IPS-18a (cell line): Measurements from ENCODE around the gene KCNG3.

Experiments
- H3K27ac ChIP-seq: one replicate; pipeline ENCODE4 v1.5.1; 2013; ENCODE audit warnings: low read length
- H3K27me3 ChIP-seq: one replicate; pipeline ENCODE4 v1.6.1; 2013; ENCODE audit warnings: mild to moderate bottlenecking, low read length; ENCODE audit not compliant: control insufficient read depth, insufficient read depth
- H3K36me3 ChIP-seq: one replicate; pipeline ENCODE4 v1.6.1; 2013; ENCODE audit warnings: low read depth, low read length; ENCODE audit not compliant: control insufficient read depth
- H3K4me1 ChIP-seq: one replicate; pipeline ENCODE4 v1.6.1; 2013; ENCODE audit warnings: low read depth, low read length; ENCODE audit not compliant: control insufficient read depth
- H3K4me3 ChIP-seq: one replicate; pipeline ENCODE4 v1.5.1; 2013; ENCODE audit warnings: low read length
- H3K9ac ChIP-seq: one replicate; pipeline ENCODE4 v1.6.1; 2013; ENCODE audit warnings: mild to moderate bottlenecking, low read length, moderate library complexity
- H3K9me3 ChIP-seq: one replicate; pipeline ENCODE4 v1.6.1; 2013; ENCODE audit warnings: low read depth, low read length; ENCODE audit not compliant: control insufficient read depth

The KCNG3 gene

DNA sequence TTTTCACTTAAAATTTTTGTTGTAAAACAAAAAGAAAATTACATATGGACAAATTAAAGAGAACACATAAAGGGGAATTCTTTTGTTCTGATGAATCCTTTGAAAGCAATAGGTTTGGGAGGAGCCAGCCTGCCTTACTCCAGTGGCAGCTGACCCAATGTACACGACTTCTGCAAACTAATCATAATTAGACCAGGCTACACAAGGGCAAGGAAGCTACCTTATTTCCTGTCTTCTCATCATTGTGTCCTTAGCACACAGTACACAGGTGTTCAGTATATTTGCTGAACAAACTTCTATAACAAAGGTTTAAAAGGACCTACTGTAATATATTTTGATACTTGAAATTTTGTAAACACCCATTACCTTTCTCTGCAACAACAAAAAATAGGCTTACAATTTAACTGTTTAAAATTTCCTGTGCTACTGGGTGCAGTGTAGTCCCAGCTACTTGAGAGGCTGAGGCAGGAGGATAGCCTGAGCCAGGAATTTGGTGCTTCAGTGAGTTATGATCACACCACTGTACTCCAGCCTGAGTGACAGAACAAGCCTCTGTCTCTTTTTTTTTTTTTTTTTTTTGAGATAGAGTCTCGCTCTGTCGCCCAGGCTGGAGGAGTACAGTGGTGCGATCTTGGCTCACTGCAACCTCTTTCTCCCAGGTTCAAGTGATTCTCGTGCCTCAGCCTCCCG, 18.9 kb downstream of the KCNG3 start:
- H3K27ac ChIP-seq = no peak overlapping the region
- H3K4me1 ChIP-seq = no peaks in the 10 kb centered on the region
- H3K9ac ChIP-seq = no peak overlapping the region
- no peaks in the 10 kb centered on the region for H3K36me3 ChIP-seq
- no peak overlapping the region for H3K4me3 ChIP-seq
- no peaks in the 10 kb centered on the region for H3K27me3 ChIP-seq
- no peaks in the 10 kb centered on the region for H3K9me3 ChIP-seq

DNA sequence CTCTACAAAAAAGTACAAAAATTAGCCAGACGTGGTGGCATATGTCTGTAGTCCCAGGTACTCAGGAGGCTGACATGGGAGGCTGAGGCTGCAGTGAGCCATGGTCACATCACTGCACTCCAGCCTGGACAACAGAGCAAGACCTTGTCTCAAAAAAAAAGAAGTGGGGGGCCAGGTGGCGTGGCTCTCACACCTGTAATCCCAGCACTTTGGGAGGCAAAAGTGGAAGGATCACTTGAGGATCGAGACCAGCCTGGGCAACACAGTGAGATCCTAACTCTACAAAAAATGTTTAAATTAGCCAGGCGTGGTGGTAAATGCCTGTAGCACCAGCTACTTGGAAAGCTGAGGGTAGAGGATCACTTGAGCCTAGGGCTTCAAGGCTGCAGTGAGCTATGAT, 23.1 kb downstream of the KCNG3 start:
- H3K36me3 ChIP-seq = no peaks in the 10 kb centered on the region
- no peaks in the 10 kb centered on the region for H3K27me3 ChIP-seq
- H3K9ac ChIP-seq = no peak overlapping the region
- no peak overlapping the region for H3K4me3 ChIP-seq
- H3K27ac ChIP-seq = no peak overlapping the region
- no peaks in the 10 kb centered on the region for H3K9me3 ChIP-seq
- H3K4me1 ChIP-seq = no peaks in the 10 kb centered on the region

DNA sequence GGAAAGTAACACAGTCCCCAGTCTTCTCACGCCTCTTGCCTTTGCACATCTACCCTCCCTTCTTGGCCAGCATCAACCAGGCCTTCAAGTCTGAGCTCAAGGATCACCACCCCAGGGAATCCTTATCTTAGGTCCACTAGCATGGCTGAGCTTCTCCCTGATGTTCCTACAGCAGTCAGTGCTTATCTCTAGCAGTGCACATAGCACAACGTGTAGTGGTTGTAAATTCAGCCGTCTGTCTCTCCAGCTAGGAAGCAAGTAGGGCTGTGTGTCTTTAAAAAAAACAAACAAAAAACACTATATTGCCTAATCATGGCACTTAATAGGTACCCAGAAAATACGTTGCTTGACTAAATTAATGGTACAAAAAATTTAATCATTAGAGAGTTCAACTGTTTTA, 29.2 kb downstream of the KCNG3 start:
- Histone ChIP-seq H3K9me3 (no peaks in the 10 kb centered on the region), H3K27ac (no peak overlapping the region), H3K4me1 (no peaks in the 10 kb centered on the region), H3K36me3 (no peaks in the 10 kb centered on the region), H3K4me3 (no peak overlapping the region), H3K27me3 (no peaks in the 10 kb centered on the region), H3K9ac (no peak overlapping the region)

DNA sequence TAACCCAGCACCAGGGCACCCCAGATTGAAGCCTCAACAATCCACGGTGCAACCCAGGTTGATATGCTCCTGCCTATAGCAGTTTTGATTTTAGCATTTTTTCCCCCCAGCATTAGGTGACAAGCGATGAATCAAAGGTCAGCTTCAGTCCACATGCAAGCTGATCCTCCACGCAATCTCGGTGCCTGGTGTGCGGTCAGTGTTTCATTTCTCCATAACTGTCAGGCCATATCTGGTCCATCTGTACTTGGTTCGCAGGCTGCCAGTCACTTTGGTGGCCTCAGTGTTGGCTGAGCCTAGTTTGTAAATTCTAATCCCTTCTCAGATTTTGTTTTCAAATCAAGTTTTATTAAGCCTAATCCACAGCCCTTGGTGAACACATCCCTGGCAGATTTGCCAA, 30.2 kb downstream of the KCNG3 start:
- H3K9me3 ChIP-seq = no peaks in the 10 kb centered on the region
- H3K27me3 ChIP-seq = no peaks in the 10 kb centered on the region
- no peaks in the 10 kb centered on the region for H3K36me3 ChIP-seq
- H3K9ac ChIP-seq = no peak overlapping the region
- no peaks in the 10 kb centered on the region for H3K4me1 ChIP-seq
- no peak overlapping the region for H3K4me3 ChIP-seq
- H3K27ac ChIP-seq = no peak overlapping the region

DNA sequence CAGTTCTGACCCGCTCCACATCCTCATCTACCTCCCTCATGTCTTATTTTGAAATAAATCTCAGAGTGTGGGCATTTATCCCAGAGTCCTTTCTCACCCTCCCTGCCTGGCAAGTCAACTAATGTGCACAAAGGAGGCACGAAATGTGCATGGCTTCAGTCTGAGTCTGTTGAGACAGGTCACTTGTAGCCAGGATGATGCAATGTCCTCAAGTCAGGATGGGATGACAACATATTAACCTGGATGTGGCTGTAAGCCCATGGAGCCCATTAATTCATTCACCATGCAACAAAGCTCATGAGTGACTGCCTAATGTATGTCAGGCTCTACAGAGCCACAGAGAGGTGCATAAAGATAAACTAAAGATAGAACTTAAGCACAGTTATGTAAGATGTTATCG, 34.5 kb downstream of the KCNG3 start:
- Histone ChIP-seq H3K9ac (no peak overlapping the region), H3K9me3 (no peaks in the 10 kb centered on the region), H3K36me3 (no peaks in the 10 kb centered on the region), H3K27me3 (no peaks in the 10 kb centered on the region), H3K4me1 (no peaks in the 10 kb centered on the region), H3K27ac (no peak overlapping the region), H3K4me3 (no peak overlapping the region)

DNA sequence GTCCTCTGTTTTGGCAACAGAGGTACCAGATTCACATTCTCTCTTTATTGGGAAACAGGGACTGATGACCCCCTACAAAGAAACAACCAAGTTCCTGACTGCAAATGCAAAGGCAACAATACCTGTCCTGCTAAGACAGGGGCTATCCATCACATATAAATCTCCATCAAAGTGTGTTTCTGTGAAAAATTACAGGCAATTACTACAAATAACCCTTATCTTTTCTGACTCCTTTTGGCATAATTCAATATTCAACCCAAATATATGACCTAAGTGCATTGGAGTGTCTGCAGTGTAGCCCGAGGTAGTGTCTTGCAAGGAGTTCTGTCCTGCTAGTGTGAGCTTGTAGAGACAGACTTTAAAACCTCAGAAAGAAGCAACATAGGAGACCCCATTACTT, 35.4 kb downstream of the KCNG3 start:
- Histone ChIP-seq H3K4me1 (no peaks in the 10 kb centered on the region), H3K27me3 (no peaks in the 10 kb centered on the region), H3K27ac (no peak overlapping the region), H3K9me3 (no peaks in the 10 kb centered on the region), H3K9ac (no peak overlapping the region), H3K36me3 (no peaks in the 10 kb centered on the region), H3K4me3 (no peak overlapping the region)

DNA sequence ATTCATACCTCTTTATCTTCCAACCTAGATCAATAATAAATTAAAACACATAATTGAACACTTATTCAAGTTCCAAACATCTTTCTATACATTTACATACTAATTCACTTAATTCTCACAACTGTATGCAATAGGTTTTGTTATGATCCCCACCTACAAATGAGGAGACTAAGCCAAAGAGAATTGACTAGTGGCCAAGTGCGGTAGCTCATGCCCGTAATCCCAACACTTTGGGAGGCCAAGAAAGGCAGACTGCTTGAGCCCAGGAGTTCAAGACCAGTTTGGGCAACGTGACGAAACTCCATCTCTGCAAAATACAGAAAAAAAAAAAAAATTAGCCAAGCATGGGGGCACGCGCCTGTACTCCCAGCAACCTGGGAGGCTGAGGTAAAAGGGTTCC, 36.8 kb downstream of the KCNG3 start:
- H3K9me3 ChIP-seq = no peaks in the 10 kb centered on the region
- H3K27me3 ChIP-seq = no peaks in the 10 kb centered on the region
- H3K27ac ChIP-seq = no peak overlapping the region
- no peaks in the 10 kb centered on the region for H3K4me1 ChIP-seq
- no peaks in the 10 kb centered on the region for H3K36me3 ChIP-seq
- H3K9ac ChIP-seq = no peak overlapping the region
- no peak overlapping the region for H3K4me3 ChIP-seq

DNA sequence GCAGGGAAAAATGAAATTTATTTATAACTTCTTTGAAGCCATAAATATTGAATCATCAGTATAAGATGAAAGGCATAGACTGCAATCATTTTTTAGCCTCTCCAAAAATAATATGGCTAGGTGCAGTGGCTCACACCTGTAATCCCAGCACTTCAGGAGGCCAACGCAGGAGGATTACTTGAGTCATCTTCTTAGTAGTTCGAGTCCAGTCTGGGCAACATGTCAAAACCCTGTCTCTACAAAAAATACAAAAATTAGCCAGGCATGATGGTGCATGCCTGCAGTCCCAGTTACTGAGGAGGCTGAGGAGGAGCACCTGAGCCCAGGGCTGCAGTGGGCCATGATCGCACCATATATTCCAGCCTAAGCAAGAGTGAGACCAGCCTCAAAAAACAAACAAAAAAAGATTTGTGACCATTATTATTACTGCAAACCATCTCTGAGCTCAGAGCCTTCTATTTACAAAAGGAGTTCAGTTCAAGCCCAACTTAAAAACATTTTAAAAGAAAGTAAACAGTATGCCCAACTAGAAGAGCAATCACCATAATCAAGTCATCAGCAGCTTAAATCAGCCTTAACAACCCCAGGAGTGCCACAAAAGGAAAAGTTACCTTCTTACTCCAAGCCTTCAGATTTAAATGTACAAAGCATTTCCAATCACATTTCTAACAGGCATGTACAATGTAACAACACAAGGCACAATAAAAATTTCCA, 37.5 kb downstream of the KCNG3 start:
- H3K27ac ChIP-seq = no peak overlapping the region
- no peak overlapping the region for H3K4me3 ChIP-seq

DNA sequence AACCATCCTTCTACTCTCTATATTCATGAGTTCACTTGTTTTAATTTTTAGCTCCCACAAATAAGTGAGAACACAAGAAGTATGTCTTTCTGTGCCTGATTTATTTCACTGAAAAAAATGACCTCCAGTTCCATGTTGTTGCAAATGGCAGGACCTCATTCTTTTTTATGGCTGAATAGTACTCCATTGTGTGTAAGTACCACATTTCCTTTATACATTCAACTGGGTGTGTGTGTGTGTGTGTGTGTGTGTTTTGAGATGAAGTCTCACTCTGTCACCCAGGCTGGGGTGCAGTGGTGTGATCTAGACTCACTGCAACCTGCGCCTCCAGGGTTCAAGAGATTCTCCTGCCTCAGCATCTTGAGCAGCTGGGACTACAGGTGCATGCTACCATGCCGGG, 41.2 kb downstream of the KCNG3 start:
- Histone ChIP-seq H3K27me3 (no peaks in the 10 kb centered on the region), H3K27ac (no peak overlapping the region), H3K4me3 (no peak overlapping the region), H3K36me3 (no peaks in the 10 kb centered on the region), H3K9ac (no peak overlapping the region), H3K9me3 (no peaks in the 10 kb centered on the region), H3K4me1 (no peaks in the 10 kb centered on the region)

More for the DNA sequence above, 37.5 kb downstream of the KCNG3 start:
- H3K36me3 ChIP-seq = no peaks in the 10 kb centered on the region
- H3K9ac ChIP-seq = no peak overlapping the region
- H3K27me3 ChIP-seq = no peaks in the 10 kb centered on the region
- no peaks in the 10 kb centered on the region for H3K4me1 ChIP-seq
- no peaks in the 10 kb centered on the region for H3K9me3 ChIP-seq

DNA sequence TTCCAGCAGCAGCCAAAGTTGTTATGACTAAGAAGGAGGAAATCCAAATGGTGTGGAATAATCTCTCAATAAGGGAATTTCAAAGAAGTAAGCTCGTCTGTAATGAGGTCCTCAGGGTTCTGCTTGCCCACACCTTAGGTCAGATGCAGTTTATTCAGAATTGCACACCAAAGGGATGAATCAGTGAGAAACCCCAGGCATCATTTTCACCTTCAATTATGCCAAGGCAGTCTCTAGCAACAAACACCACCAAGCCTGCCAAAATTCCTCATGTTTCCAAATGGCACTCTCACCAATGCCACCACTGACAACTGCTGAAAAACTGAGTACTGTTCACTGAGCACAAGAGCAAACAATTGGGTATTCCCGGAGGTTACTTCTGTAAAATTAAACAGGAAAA, 43.6 kb downstream of the KCNG3 start:
- no peak overlapping the region for H3K27ac ChIP-seq
- H3K4me1 ChIP-seq = no peaks in the 10 kb centered on the region
- H3K36me3 ChIP-seq = no peaks in the 10 kb centered on the region
- no peak overlapping the region for H3K4me3 ChIP-seq
- no peak overlapping the region for H3K9ac ChIP-seq
- no peaks in the 10 kb centered on the region for H3K27me3 ChIP-seq
- no peaks in the 10 kb centered on the region for H3K9me3 ChIP-seq

DNA sequence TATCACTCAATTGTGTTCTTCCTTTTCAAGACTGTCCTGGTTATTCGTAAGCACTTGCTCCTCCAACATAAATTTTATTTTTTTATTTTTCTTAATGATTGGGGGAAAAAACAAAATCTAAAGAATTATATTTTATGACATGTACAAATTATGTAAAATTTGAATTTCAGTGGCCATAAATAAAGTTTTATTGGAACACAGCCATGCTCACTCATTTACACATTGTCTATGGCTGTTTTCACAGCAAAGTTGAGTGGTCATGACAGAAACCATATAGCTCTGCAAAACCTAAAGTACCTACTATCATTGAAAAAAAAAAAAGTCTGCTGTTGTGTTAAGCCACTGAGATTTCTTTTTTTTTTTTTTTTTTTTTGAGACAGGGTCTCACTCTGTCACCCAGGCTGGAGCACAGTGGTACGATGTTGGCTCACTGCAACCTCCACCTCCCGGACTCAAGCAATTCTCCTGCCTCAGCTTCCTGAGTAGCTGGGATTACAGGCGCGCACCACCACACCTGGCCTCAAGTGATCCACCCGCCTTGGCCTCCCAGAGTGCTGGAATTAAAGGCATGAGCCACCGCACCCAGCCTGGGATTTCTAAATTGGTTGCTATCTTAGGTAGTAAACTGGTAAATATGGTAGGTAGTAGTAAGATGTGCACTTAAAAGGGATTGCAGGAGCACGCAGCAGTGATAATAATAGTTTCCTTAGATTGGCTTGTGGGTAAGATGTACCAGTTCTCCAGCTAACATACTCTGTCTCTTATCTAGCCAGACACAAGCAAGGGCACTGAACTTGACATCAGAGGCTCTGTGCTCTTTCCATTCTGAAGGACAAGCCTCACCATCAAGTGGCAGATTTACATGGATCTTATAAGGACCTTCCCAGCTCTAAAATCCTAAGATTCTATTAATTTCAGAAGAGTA, 44.4 kb downstream of the KCNG3 start:
- H3K4me1 ChIP-seq = no peaks in the 10 kb centered on the region
- no peaks in the 10 kb centered on the region for H3K36me3 ChIP-seq
- H3K9ac ChIP-seq = no peak overlapping the region
- H3K27me3 ChIP-seq = no peaks in the 10 kb centered on the region
- no peak overlapping the region for H3K27ac ChIP-seq
- H3K9me3 ChIP-seq = no peaks in the 10 kb centered on the region
- no peak overlapping the region for H3K4me3 ChIP-seq
